ENCODE results near the gene AK1. TPM values are rescaled to one million over a fixed set of nuclear protein-coding genes. Genes with fewer than 3 reads are reported as not detected.

The AK1 gene
- total and polyA plus RNA-seq, 9 of the 15 experiments (the other 6 are each of a cell fraction or from before 2014, with no cell fraction given): 10.1 to 71.8 (median 39.0) TPM

- TF ChIP-seq CREB3L1 (IDR thresholded peaks at IDR 0.05; ENCODE audit: borderline replicate concordance, low read depth) (no peak), ZNF57 (CRISPR knock-in tag; IDR thresholded peaks at IDR 0.05) (no peak), MAX (CRISPR knock-in tag; IDR thresholded peaks at IDR 0.05) (no peak), GTF2A2 (tag; IDR thresholded peaks at IDR 0.05) (no peak), SOX6 (IDR thresholded peaks at IDR 0.05) (no peak), E4F1 (CRISPR knock-in tag; IDR thresholded peaks at IDR 0.05; ENCODE audit: borderline replicate concordance) (no peak), ATF3 (IDR thresholded peaks at IDR 0.05) (peak; percentile 73), ATF3 (CRISPR knock-in tag; conservative IDR thresholded peaks at IDR 0.05) (no peak), ZNF511 (CRISPR knock-in tag; IDR thresholded peaks at IDR 0.05) (no peak), MYNN (IDR thresholded peaks at IDR 0.05) (no peak), MYNN (CRISPR knock-in tag; IDR thresholded peaks at IDR 0.05) (no peak), CEBPB (tag; IDR thresholded peaks at IDR 0.05) (peak; percentile 82), RBM22 (IDR thresholded peaks at IDR 0.05; ENCODE audit: low read depth, low read length, poor library complexity, severe bottlenecking) (no peak), MECOM (CRISPR knock-in tag; IDR thresholded peaks at IDR 0.05) (no peak), ZKSCAN8 (CRISPR knock-in tag; IDR thresholded peaks at IDR 0.05) (0 out of 2 replicates have a peak, but pooled peaks have one; percentile 6), ZNF609 (CRISPR knock-in tag; IDR thresholded peaks at IDR 0.05; ENCODE audit: borderline replicate concordance) (no peak), FOSL1 (tag; conservative IDR thresholded peaks at IDR 0.05) (0 out of 2 replicates have a peak, but pooled peaks have one; percentile 1), ZSCAN29 (IDR thresholded peaks at IDR 0.05) (no peak)
These were observed 14.3 kb downstream of the AK1 start (continued) for GRCh38 chr9:127863191-127863621.
